Type B pancreatic cell (in vitro differentiated cells): ENCODE data around the gene PTPRU. TPM values are rescaled to one million over a fixed set of nuclear protein-coding genes. Genes with fewer than 3 reads are reported as not detected.

Experiments
- DNase-seq: peaks from one replicate; pipeline ENCODE4 v3.0.0; 2021; ENCODE audit warnings: mixed read lengths; ENCODE audit not compliant: unreplicated experiment; ENCODE audit errors: extremely low spot score
- H3K27ac Mint-ChIP-seq: 2 replicates; pipeline ENCODE4 v1.8.0; 2021; ENCODE audit warnings: mild to moderate bottlenecking, mixed read lengths
- H3K27me3 Mint-ChIP-seq: 2 replicates; pipeline ENCODE4 v1.8.0; 2021; ENCODE audit warnings: mixed read lengths
- H3K36me3 Mint-ChIP-seq: 2 replicates; pipeline ENCODE4 v1.8.0; 2021; ENCODE audit warnings: mixed read lengths
- H3K4me1 Mint-ChIP-seq: one replicate; pipeline ENCODE4 v1.8.0; 2021; ENCODE audit warnings: mixed read lengths; ENCODE audit not compliant: unreplicated experiment
- H3K4me3 Mint-ChIP-seq: 2 replicates; pipeline ENCODE4 v1.8.0; 2021; ENCODE audit warnings: mild to moderate bottlenecking, mixed read lengths
- H3K9me3 Mint-ChIP-seq: 2 replicates; pipeline ENCODE4 v1.8.0; 2021; ENCODE audit warnings: mixed read lengths
- CTCF ChIP-seq: fragments of 200-600 bp; sonication (generic); conservative IDR thresholded peaks from 2 replicates; pipeline ENCODE4 v1.5.0; 2021; ENCODE audit warnings: antibody characterized with exemption, mild to moderate bottlenecking
- total RNA-seq: library from RNA; stranded (reverse); gene quantifications from 2 replicates; pipeline ENCODE4 v1.2.1, GENCODE V29; 2021; ENCODE audit warnings: low replicate concordance

The PTPRU gene
- total RNA-seq, 1 donor from 2014 or later: 66.6 TPM

GRCh38 chr1:29289493-29289892 is 53.2 kb downstream of the PTPRU start:
- H3K9me3 Mint-ChIP-seq: no peaks in the 10 kb centered on the region
- H3K4me3 Mint-ChIP-seq: no peak overlapping the region
- H3K27me3 Mint-ChIP-seq: no peaks in the 10 kb centered on the region
- no peak overlapping the region for H3K27ac Mint-ChIP-seq
- no peak for DNase-seq
- TF ChIP-seq CTCF: no peak
- peaks cover 12% of the 10 kb centered on the region for H3K36me3 Mint-ChIP-seq
- H3K4me1 Mint-ChIP-seq: peaks cover 4% of the 10 kb centered on the region

DNA sequence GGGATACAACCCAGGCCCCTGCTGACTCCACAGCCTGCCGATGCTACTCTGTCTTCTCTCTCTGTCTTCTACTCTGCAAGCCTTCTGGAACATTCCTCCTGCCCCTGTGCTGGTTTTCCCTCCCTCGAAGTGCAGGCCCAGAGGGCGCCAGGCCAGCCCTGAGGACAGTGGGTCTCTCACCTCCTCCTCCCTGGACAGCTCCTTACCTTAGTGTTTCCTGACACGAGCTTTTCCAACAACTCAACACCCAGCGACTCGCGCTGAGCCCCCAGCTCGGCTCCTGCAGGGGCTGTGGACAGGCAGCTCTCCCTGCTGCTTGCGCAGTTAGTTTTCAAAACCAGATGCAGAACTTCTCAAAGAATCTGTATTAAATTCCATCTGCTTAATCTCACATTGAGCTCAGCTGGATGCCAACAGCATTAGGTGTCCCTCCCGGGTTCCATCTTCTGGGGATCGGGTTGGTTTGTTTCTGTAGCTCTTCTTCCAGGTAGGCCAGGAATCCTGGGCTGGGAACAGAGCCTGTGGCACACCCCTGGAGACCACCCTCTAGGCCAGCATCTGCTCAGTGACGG is 54.2 kb downstream of the PTPRU start:
- Mint-ChIP-seq H3K4me1 (peaks cover 4% of the 10 kb centered on the region), H3K27me3 (no peaks in the 10 kb centered on the region), H3K4me3 (no peak overlapping the region), H3K36me3 (peaks cover 12% of the 10 kb centered on the region), H3K9me3 (no peaks in the 10 kb centered on the region), H3K27ac (peak overlapping the region; percentile 61)
- TF ChIP-seq CTCF: no peak
- DNase-seq: no peak

DNA sequence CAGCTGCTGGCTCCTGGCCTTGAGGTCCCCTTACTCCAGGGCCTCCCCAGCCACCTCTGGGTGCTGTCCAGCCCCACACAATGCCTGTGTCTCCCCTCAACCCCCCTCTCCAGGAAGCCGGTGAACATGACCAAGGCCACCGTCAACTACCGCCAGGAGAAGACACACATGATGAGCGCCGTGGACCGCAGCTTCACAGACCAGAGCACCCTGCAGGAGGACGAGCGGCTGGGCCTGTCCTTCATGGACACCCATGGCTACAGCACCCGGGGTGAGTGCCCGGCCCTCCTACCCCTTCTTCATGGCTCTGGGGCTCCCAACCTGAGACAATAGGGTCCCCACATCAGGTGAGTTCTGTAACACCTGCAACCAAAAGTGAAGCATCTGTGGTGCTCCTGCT is 55.4 kb downstream of the PTPRU start:
- Mint-ChIP-seq H3K27me3 (no peaks in the 10 kb centered on the region), H3K9me3 (no peaks in the 10 kb centered on the region), H3K4me3 (no peak overlapping the region), H3K27ac (no peak overlapping the region), H3K36me3 (peaks cover 12% of the 10 kb centered on the region), H3K4me1 (peaks cover 4% of the 10 kb centered on the region)
- no peak for DNase-seq
- TF ChIP-seq CTCF: no peak

- H3K27me3 Mint-ChIP-seq: no peaks in the 10 kb centered on the region
- TF ChIP-seq CTCF: no peak
- DNase-seq: no peak
- peaks cover 4% of the 10 kb centered on the region for H3K4me1 Mint-ChIP-seq
- peak overlapping the region; percentile 33 for H3K27ac Mint-ChIP-seq
- no peaks in the 10 kb centered on the region for H3K9me3 Mint-ChIP-seq
- H3K4me3 Mint-ChIP-seq: no peak overlapping the region
- H3K36me3 Mint-ChIP-seq: peaks cover 13% of the 10 kb centered on the region
Measured at GRCh38 chr1:29292344-29292743, 56.0 kb downstream of the PTPRU start.

DNA sequence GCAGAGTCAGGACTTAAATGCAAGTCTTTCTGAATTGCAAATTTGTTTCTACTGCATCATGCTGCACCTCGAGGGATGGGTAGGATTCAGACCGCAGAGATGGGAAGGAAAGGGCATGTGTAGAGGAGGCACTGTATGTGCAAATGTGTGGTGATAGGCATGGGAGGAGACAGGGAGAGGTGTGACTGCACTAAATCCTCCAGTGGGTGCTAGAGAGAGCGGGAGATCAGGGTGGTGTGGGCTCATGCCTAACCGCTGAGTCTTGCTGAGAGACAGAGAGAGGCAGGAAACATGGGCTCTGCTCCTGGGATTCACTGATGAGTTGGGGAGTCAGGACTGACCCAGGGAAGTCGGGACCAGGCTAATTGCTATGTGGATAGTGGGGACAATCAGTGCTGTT is 61.1 kb downstream of the PTPRU start:
- Mint-ChIP-seq H3K4me3 (no peak overlapping the region), H3K4me1 (no peaks in the 10 kb centered on the region), H3K27ac (no peak overlapping the region), H3K36me3 (peaks cover 17% of the 10 kb centered on the region), H3K27me3 (no peaks in the 10 kb centered on the region), H3K9me3 (no peaks in the 10 kb centered on the region)
- TF ChIP-seq CTCF: no peak
- no peak for DNase-seq

DNA sequence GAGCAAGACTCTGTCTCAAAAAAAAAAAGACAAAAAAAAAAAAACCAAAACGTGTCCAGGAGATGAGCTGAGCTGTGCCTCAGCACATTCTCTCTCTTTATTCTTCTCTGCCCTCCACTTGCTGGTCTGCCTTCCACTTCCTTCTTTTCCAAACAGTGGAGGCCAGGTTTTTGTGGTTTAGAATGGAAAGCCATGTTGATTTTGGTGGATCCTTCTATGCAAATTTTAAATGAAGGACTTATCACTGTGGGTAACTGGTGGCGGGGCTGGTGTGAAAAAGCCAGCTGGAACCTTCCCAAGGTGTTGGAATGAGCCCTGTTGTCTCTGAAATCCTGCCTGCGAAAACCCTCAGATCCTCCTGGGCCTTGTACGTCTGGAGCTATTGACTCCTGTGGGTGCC is 61.9 kb downstream of the PTPRU start:
- H3K4me3 Mint-ChIP-seq: no peak overlapping the region
- DNase-seq: no peak
- TF ChIP-seq CTCF: no peak
- no peaks in the 10 kb centered on the region for H3K27me3 Mint-ChIP-seq
- H3K9me3 Mint-ChIP-seq: no peaks in the 10 kb centered on the region
- peaks cover 15% of the 10 kb centered on the region for H3K36me3 Mint-ChIP-seq
- H3K27ac Mint-ChIP-seq: no peak overlapping the region
- no peaks in the 10 kb centered on the region for H3K4me1 Mint-ChIP-seq
